Endothelial cell of umbilical vein (primary cell): ENCODE measurements around the gene ATXN1. TPM values are rescaled to one million over a fixed set of nuclear protein-coding genes. Genes with fewer than 3 reads are reported as not detected.

Experiments used
- BruUV-seq: library from RNA; stranded (reverse); fragments of 400-500 nt; replicated peaks from 2 replicates; lab custom pipeline; 2021; lab: Mats Ljungman, UMichigan
- CTCF ChIA-PET: fragments of 300-600, 350-600 bp; sonication (Branson Sonifier 250); formaldehyde crosslinking; loops from one replicate; lab custom pipeline; 2021; ENCODE audit warnings: antibody characterized with exemption, inconsistent platforms; lab: Charles Lee
- POLR2A ChIA-PET: fragments of 300-600, 350-600 bp; sonication (Branson Sonifier 250); formaldehyde crosslinking; loops from one replicate; lab custom pipeline; 2021; ENCODE audit warnings: antibody characterized with exemption, inconsistent platforms; lab: Charles Lee
- DNase-seq: peaks from one replicate; pipeline ENCODE4 v3.0.0-alpha.2; 2011; ENCODE audit warnings: low read depth, low spot score
- FAIRE-seq: peaks from 2 replicates; lab custom pipeline; 2011; peaks lifted over from hg19 to GRCh38; lab: Jason Lieb, UNC
- H2AFZ ChIP-seq: 2 replicates; pipeline ENCODE4 v1.6.0; 2012; ENCODE audit warnings: low read depth, low read length, control low read depth, inconsistent platforms
- H3K27ac ChIP-seq: 2 replicates; pipeline ENCODE4 v1.5.1; 2011; ENCODE audit warnings: low read depth, mild to moderate bottlenecking, control low read depth, low read length, moderate library complexity; ENCODE audit not compliant: insufficient read depth
- H3K27me3 ChIP-seq, 2 experiments: 2 replicates each; pipeline versions ENCODE4 v1.6.0 to v1.6.1; 2011; ENCODE audit warnings: low read length in 2 of 2, mixed read lengths in 1 of 2; ENCODE audit not compliant: control insufficient read depth in 2 of 2, insufficient read depth in 2 of 2
- H3K36me3 ChIP-seq, 2 experiments: 2 replicates in 1 of 2; 3 replicates in 1 of 2; pipeline ENCODE4 v1.5.1; 2011; ENCODE audit warnings: low read length in 2 of 2, mild to moderate bottlenecking in 1 of 2, moderate library complexity in 1 of 2; ENCODE audit not compliant: control insufficient read depth in 2 of 2, insufficient read depth in 2 of 2; ENCODE audit errors: extremely low read depth in 1 of 2
- H3K4me1 ChIP-seq: 3 replicates; pipeline ENCODE4 v1.5.1; 2011; ENCODE audit warnings: mild to moderate bottlenecking, low read length; ENCODE audit not compliant: control insufficient read depth, insufficient read depth; ENCODE audit errors: extremely low read depth
- H3K4me2 ChIP-seq: 2 replicates; pipeline ENCODE4 v1.6.1; 2011; ENCODE audit warnings: low read length, control low read depth, mixed read lengths; ENCODE audit not compliant: insufficient read depth
- H3K4me3 ChIP-seq, 3 experiments: fragments of 200-600 bp in 1 of 3; sonication (generic), shearing (Covaris generic) in 1 of 3; replicated peaks in 1 of 3; 2 replicates each; pipeline ENCODE4 v1.5.1; 2011 to 2016; ENCODE audit warnings: control low read depth in 3 of 3, low read length in 3 of 3, mild to moderate bottlenecking in 2 of 3, inconsistent platforms in 1 of 3, low read depth in 1 of 3, moderate library complexity in 1 of 3; ENCODE audit not compliant: insufficient read depth in 1 of 3
- H3K79me2 ChIP-seq: 2 replicates; pipeline ENCODE4 v1.6.0; 2012; ENCODE audit warnings: low read length, inconsistent platforms; ENCODE audit not compliant: control insufficient read depth, insufficient read depth
- H3K9ac ChIP-seq: replicated peaks from 2 replicates; pipeline ENCODE3; 2011; ENCODE audit warnings: low read length, control low read depth; ENCODE audit not compliant: insufficient read depth; ENCODE audit errors: extremely low read depth
- H3K9me1 ChIP-seq: replicated peaks from 3 replicates; pipeline ENCODE4 v1.6.0; 2011; ENCODE audit warnings: mild to moderate bottlenecking, low read length; ENCODE audit not compliant: control insufficient read depth, insufficient read depth; ENCODE audit errors: extremely low read depth
- H3K9me3 ChIP-seq: replicated peaks from 2 replicates; pipeline ENCODE4 v1.5.1; 2012; ENCODE audit warnings: low read length, inconsistent platforms; ENCODE audit not compliant: control insufficient read depth, insufficient read depth
- H4K20me1 ChIP-seq: replicated peaks from 2 replicates; pipeline ENCODE3; 2011; ENCODE audit warnings: mild to moderate bottlenecking, low read length; ENCODE audit not compliant: control insufficient read depth, insufficient read depth; ENCODE audit errors: extremely low read depth
- GATA2 ChIP-seq: IDR thresholded peaks from 2 replicates; pipeline ENCODE4 v1.7.0; 2011; ENCODE audit warnings: low read depth, mild to moderate bottlenecking, moderate library complexity, mixed read lengths, low read length; ENCODE audit not compliant: insufficient read length, insufficient read depth
- POLR2A ChIP-seq: IDR thresholded peaks from 2 replicates; pipeline ENCODE4 v1.6.1; 2012; ENCODE audit warnings: low read depth, mild to moderate bottlenecking, control low read depth, low read length
- dilution Hi-C: fragments of 300-500 bp; cut with MboI; formaldehyde crosslinking; loops from one replicate; pipeline ENCODE4 v1.15.0; 2019; ENCODE audit warnings: low sequenced_read_pairs; ENCODE audit not compliant: extremely low pct_ligation_motif_present
- intact Hi-C: fragments of 100-400 bp; cut with micrococcal nuclease; formaldehyde crosslinking; loops from one replicate; pipeline ENCODE4 v1.10.0; 2022
- polyA plus RNA-seq, 4 experiments: library from polyadenylated mRNA; depleted of rRNA in 3 of 4; stranded (reverse) in 3 of 4; unstranded in 1 of 4; fragments of >200 nt; gene quantifications; 2 replicates each; pipeline versions ENCODE4 v1.2.1 to v1.2.3, GENCODE V29; 2011 to 2012; ENCODE audit warnings: missing spikeins in 1 of 4
- total RNA-seq: library from RNA; stranded (reverse); gene quantifications from 2 replicates; pipeline ENCODE4 v1.2.3, GENCODE V29; 2021

The ATXN1 gene
- total and polyA plus RNA-seq, 2 donors (not counting 3 experiments of a cell fraction or from before 2014, with no cell fraction given), result 16.4 to 33.0 TPM

- dilution Hi-C loops, result no loop called here
- H2AFZ ChIP-seq, result no peak overlapping the region
- peaks cover 2% of the 10 kb centered on the region for H3K4me1 ChIP-seq
- H3K36me3 ChIP-seq, result peaks cover 0 to 2% of the 10 kb centered on the region in 2 experiments
- no peaks in the 10 kb centered on the region for H3K9me1 ChIP-seq
- no peaks in the 10 kb centered on the region for H3K79me2 ChIP-seq
- no peak overlapping the region for H3K4me2 ChIP-seq
- POLR2A ChIA-PET, result no interaction called here
- no peak overlapping the region for H3K27ac ChIP-seq
- no peak overlapping the region for H3K4me3 ChIP-seq
- no peak overlapping the region for H3K9ac ChIP-seq
- H3K9me3 ChIP-seq, result no peaks in the 10 kb centered on the region
- CTCF ChIA-PET, result interaction anchor here (1.0 to 2.8 kb wide), 3 partner anchors 11 to 240 kb away, joined by 3 to 12 read pairs (median 3); partner anchors contain the start of gene ATXN1
- H4K20me1 ChIP-seq, result no peaks in the 10 kb centered on the region
- intact Hi-C loops, result no loop called here
- BruUV-seq, result no TSS peak
- no peaks in the 10 kb centered on the region for H3K27me3 ChIP-seq
- no peak for TF ChIP-seq GATA2
- no peak for DNase-seq
- no peak for FAIRE-seq
Observed at GRCh38 chr6:16521528-16521927, 239.7 kb downstream of the ATXN1 start.

GRCh38 chr6:16519265-16520242 is 241.7 kb downstream of the ATXN1 start:
- Histone ChIP-seq H3K9me1 (no peaks in the 10 kb centered on the region), H3K4me2 (no peak overlapping the region), H2AFZ (no peak overlapping the region), H3K4me1 (peaks cover 2% of the 10 kb centered on the region), H3K27me3 (no peaks in the 10 kb centered on the region), H3K36me3 (peaks cover 0 to 2% of the 10 kb centered on the region in 2 experiments), H3K9me3 (no peaks in the 10 kb centered on the region), H3K27ac (no peak overlapping the region), H3K79me2 (no peaks in the 10 kb centered on the region), H3K9ac (no peak overlapping the region), H4K20me1 (no peaks in the 10 kb centered on the region), H3K4me3 (no peak overlapping the region)
- POLR2A ChIA-PET, result no interaction called here
- TF ChIP-seq POLR2A, result no peak
- DNase-seq, result no peak
- dilution Hi-C loops (no loop called here), intact Hi-C loops (no loop called here)
- FAIRE-seq, result no peak
- BruUV-seq, result no TSS peak
- CTCF ChIA-PET, result no interaction called here
